Measurements from ENCODE around the gene LTBP3.
"Not testable (repeated sequence)": the region's sequence is repeated elsewhere in the genome, so short reads cannot be mapped to it uniquely, and the experiment has no call there.

LTBP3 gene

GRCh38 chr11:65571940-65572339, 13.8 kb upstream of the LTBP3 start:
- H3K27me3 ChIP-seq (ENCODE audit: control insufficient read depth in 2 of 2, insufficient read depth in 2 of 2, low read length in 2 of 2) = no peaks in the 10 kb centered on the region
- peaks cover 0 to 3% of the 10 kb centered on the region in 2 donors for H3K36me3 ChIP-seq (ENCODE audit: control insufficient read depth in 2 of 2, insufficient read depth in 2 of 2, low read length in 2 of 2)
- H3K27ac ChIP-seq (ENCODE audit: low read depth in 2 of 2, low read length in 2 of 2) = peak overlapping the region; percentile 67 to 93
- H3K4me3 ChIP-seq (ENCODE audit: low read length in 2 of 2) = peak overlapping the region; percentile 63 to 80
- H3K4me1 ChIP-seq (ENCODE audit: control insufficient read depth in 2 of 2, insufficient read depth in 2 of 2, low read length in 2 of 2) = peaks cover 55 to 65% of the 10 kb centered on the region in 2 donors
- H3K9me3 ChIP-seq (ENCODE audit: control insufficient read depth in 2 of 2, low read length in 2 of 2) = no peaks in the 10 kb centered on the region
- H3K9ac ChIP-seq (ENCODE audit: low read depth in 1 of 2, low read length in 2 of 2) = peak overlapping the region; percentile 56 to 64

GRCh38 chr11:65571420-65571819, 13.3 kb upstream of the LTBP3 start:
- peak overlapping the region in 1 of 2 donors; percentile 83 for H3K9ac ChIP-seq (ENCODE audit: low read depth in 1 of 2, low read length in 2 of 2)
- H3K27me3 ChIP-seq (ENCODE audit: control insufficient read depth in 2 of 2, insufficient read depth in 2 of 2, low read length in 2 of 2) = no peaks in the 10 kb centered on the region
- H3K27ac ChIP-seq (ENCODE audit: low read depth in 2 of 2, low read length in 2 of 2) = peak overlapping the region in 1 of 2 donors; percentile 93
- H3K36me3 ChIP-seq (ENCODE audit: control insufficient read depth in 2 of 2, insufficient read depth in 2 of 2, low read length in 2 of 2) = peaks cover 0 to 3% of the 10 kb centered on the region in 2 donors
- peaks cover 50 to 60% of the 10 kb centered on the region in 2 donors for H3K4me1 ChIP-seq (ENCODE audit: control insufficient read depth in 2 of 2, insufficient read depth in 2 of 2, low read length in 2 of 2)
- peak overlapping the region; percentile 90 to 95 for H3K4me3 ChIP-seq (ENCODE audit: low read length in 2 of 2)
- no peaks in the 10 kb centered on the region for H3K9me3 ChIP-seq (ENCODE audit: control insufficient read depth in 2 of 2, low read length in 2 of 2)

DNA sequence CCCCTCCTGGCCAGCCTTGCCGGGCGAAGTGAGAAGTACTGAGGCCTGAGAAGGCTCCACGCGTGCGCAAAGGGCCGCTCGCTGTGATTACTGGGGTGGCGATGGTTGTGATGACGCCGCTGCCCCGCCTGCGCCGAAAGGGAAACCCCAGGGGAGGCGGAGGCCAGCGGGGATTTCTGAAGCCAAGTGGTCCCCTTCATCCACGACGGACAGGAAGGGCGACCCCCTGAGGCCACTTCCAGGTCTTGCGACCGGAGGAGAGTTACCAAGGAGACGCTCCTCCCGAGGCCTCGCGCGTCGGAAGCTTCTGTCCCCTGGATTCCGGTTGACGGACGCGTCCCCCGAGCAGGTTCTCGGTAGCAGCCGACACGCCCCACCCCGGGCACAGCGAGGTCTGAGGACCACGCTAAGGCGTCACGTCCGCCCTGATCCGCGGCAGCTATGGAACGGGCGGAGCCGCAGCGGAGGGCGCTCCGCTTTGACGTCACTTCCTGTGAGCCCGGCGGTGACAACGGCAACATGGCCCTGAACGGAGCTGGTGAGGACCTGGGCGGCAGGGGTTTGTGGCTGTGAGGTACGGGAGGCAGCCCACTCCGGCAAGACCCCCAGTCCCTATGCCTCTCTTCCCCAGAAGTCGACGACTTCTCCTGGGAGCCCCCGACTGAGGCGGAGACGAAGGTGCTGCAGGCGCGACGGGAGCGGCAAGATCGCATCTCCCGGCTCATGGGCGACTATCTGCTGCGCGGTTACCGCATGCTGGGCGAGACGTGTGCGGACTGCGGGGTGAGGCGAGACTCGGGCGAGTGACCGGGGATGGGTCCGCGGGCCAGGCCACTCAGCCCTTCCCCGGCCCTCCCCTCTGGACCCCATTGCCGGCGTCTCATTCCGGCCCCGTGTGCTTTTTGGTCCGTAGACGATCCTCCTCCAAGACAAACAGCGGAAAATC, 12.1 kb upstream of the LTBP3 start, which contains the start of gene ZNRD2:
TSS of gene ZNRD2 (plus strand) at position 505 of the 946 bp plus-strand sequence. CDS start at position 520, 15 bp downstream.
- Histone ChIP-seq H3K36me3 (ENCODE audit: control insufficient read depth in 2 of 2, insufficient read depth in 2 of 2, low read length in 2 of 2) (peaks cover 0 to 3% of the 10 kb centered on the region in 2 donors), H3K9ac (ENCODE audit: low read depth in 1 of 2, low read length in 2 of 2) (peak within 1 kb of the TSS; percentile 83 to 92), H3K9me3 (ENCODE audit: control insufficient read depth in 2 of 2, low read length in 2 of 2) (no peaks in the 10 kb centered on the region), H3K27me3 (ENCODE audit: control insufficient read depth in 2 of 2, insufficient read depth in 2 of 2, low read length in 2 of 2) (no peaks in the 10 kb centered on the region), H3K4me3 (ENCODE audit: low read length in 2 of 2) (peak within 1 kb of the TSS; percentile 90 to 95), H3K4me1 (ENCODE audit: control insufficient read depth in 2 of 2, insufficient read depth in 2 of 2, low read length in 2 of 2) (peaks cover 43 to 53% of the 10 kb centered on the region in 2 donors), H3K27ac (ENCODE audit: low read depth in 2 of 2, low read length in 2 of 2) (peak within 1 kb of the TSS; percentile 98 to 99)

GRCh38 chr11:65569164-65569972, 11.2 kb upstream of the LTBP3 start:
- Histone ChIP-seq H3K9me3 (ENCODE audit: control insufficient read depth in 2 of 2, low read length in 2 of 2) (no peaks in the 10 kb centered on the region), H3K27me3 (ENCODE audit: control insufficient read depth in 2 of 2, insufficient read depth in 2 of 2, low read length in 2 of 2) (no peaks in the 10 kb centered on the region), H3K27ac (ENCODE audit: low read depth in 2 of 2, low read length in 2 of 2) (peak overlapping the region; percentile 98 to 99), H3K9ac (ENCODE audit: low read depth in 1 of 2, low read length in 2 of 2) (peak overlapping the region; percentile 83 to 92), H3K36me3 (ENCODE audit: control insufficient read depth in 2 of 2, insufficient read depth in 2 of 2, low read length in 2 of 2) (peaks cover 0 to 3% of the 10 kb centered on the region in 2 donors), H3K4me3 (ENCODE audit: low read length in 2 of 2) (peak overlapping the region; percentile 90 to 95), H3K4me1 (ENCODE audit: control insufficient read depth in 2 of 2, insufficient read depth in 2 of 2, low read length in 2 of 2) (peaks cover 37 to 46% of the 10 kb centered on the region in 2 donors)

DNA sequence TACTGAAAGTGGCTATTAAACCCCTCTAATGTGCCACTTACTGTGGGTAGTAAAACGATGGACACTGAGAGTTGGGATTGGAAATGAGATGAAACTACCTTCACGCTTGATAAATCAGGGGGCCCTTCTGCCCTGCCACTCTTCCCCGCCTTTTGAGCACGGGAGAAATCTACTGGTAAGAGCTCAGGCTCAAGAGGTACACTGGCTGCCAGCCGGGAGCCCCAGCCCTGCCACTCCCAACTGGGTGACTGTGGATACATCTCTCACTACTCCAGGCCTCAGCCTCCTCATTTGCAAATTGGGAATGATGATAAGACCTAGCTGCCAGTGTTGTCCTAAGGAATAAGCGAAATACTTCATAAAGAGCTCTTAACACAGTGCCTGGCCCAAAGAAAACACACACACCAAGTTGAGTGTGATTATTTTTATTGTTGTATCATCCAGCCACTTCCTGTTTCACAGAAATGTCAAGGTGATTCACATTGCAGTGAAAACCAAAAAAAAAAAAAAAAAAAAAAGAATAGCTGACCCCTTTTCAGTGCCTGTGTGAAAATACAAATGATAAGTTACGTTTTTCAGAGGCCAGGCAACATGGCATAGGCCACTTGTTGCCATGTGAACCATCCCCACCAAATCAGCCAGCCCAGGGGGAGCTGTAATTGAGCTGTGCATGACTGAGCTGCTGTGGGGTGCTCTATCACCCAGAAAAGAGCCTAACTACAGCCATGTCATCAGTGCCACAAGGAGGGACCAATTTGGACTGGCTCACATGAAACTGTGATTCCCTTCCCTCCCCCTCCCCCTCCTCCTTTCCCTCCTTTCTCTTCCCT, 7.7 kb upstream of the LTBP3 start:
- H3K4me1 ChIP-seq (ENCODE audit: control insufficient read depth in 2 of 2, insufficient read depth in 2 of 2, low read length in 2 of 2) = peaks cover 13 to 22% of the 10 kb centered on the region in 2 donors
- no peak overlapping the region for H3K9ac ChIP-seq (ENCODE audit: low read depth in 1 of 2, low read length in 2 of 2)
- no peak overlapping the region for H3K4me3 ChIP-seq (ENCODE audit: low read length in 2 of 2)
- H3K27me3 ChIP-seq (ENCODE audit: control insufficient read depth in 2 of 2, insufficient read depth in 2 of 2, low read length in 2 of 2) = no peaks in the 10 kb centered on the region
- H3K9me3 ChIP-seq (ENCODE audit: control insufficient read depth in 2 of 2, low read length in 2 of 2) = no peaks in the 10 kb centered on the region
- H3K27ac ChIP-seq (ENCODE audit: low read depth in 2 of 2, low read length in 2 of 2) = peak overlapping the region in 1 of 2 donors; percentile 32
- peaks cover 0 to 3% of the 10 kb centered on the region in 2 donors for H3K36me3 ChIP-seq (ENCODE audit: control insufficient read depth in 2 of 2, insufficient read depth in 2 of 2, low read length in 2 of 2)

DNA sequence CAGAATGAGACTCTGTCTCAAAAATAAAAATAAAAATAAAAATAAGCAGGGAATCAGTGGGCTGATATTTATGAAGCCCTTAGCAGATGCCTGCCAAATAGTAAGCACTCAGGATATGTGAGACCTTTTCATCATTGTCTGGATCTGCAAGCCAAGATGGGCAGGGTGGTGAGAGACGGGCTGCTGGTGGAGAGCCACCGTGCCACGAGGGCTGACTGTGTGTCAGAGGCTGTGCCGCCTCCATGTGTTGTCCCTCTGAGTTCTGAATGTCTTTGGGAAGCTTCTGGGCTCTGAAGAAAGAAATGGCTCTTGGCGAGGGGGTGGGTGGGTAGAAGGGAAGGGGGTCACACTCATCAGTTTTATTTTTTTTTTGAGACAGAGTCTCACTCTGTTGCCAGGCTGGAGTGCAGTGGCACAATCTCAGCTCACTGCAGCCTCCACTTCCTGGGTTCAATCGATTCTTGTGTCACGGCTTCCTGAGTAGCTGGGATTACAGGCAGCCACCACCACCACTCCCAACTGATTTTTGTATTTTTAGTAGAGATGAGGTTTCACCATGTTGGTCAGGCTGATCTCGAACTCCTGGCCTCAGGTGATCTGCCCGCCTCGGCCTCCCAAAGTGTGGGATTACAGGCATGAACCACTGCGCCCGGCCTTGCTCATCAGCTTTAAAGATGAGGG, 6.9 kb upstream of the LTBP3 start:
- H3K27me3 ChIP-seq (ENCODE audit: control insufficient read depth in 2 of 2, insufficient read depth in 2 of 2, low read length in 2 of 2); H3K9ac ChIP-seq (ENCODE audit: low read depth in 1 of 2, low read length in 2 of 2); H3K36me3 ChIP-seq (ENCODE audit: control insufficient read depth in 2 of 2, insufficient read depth in 2 of 2, low read length in 2 of 2); H3K4me3 ChIP-seq (ENCODE audit: low read length in 2 of 2); H3K9me3 ChIP-seq (ENCODE audit: control insufficient read depth in 2 of 2, low read length in 2 of 2): not testable (repeated sequence)
- H3K27ac ChIP-seq (ENCODE audit: low read depth in 2 of 2, low read length in 2 of 2) = peak overlapping the region in 1 of 2 donors; percentile 32
- H3K4me1 ChIP-seq (ENCODE audit: control insufficient read depth in 2 of 2, insufficient read depth in 2 of 2, low read length in 2 of 2) = peaks cover 20 to 26% of the 10 kb centered on the region in 2 donors

DNA sequence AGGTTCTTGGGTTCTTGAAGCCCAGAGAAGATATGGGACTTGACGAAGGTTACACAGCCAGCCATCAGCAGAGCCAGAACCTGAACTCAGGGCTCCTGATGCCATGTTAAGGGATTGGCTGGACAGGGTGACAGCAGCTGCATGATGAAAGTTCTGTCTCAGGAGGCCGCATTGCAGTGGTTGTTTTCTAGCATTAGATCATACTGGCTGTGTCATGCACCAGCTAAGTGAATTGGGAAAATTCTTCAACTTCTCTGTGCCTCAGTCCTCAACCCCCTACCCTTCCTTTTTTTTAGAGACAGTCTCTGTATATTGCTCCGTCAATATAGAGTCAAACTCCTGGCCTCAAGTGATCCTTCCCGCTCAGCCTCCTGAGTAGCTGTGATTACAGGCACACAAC, 5.4 kb upstream of the LTBP3 start:
- H3K4me3 ChIP-seq (ENCODE audit: low read length in 2 of 2) = no peak overlapping the region
- H3K27ac ChIP-seq (ENCODE audit: low read depth in 2 of 2, low read length in 2 of 2) = no peak overlapping the region
- no peaks in the 10 kb centered on the region for H3K27me3 ChIP-seq (ENCODE audit: control insufficient read depth in 2 of 2, insufficient read depth in 2 of 2, low read length in 2 of 2)
- no peak overlapping the region for H3K9ac ChIP-seq (ENCODE audit: low read depth in 1 of 2, low read length in 2 of 2)
- H3K36me3 ChIP-seq (ENCODE audit: control insufficient read depth in 2 of 2, insufficient read depth in 2 of 2, low read length in 2 of 2) = peaks cover 0 to 3% of the 10 kb centered on the region in 2 donors
- H3K4me1 ChIP-seq (ENCODE audit: control insufficient read depth in 2 of 2, insufficient read depth in 2 of 2, low read length in 2 of 2) = peaks cover 17 to 27% of the 10 kb centered on the region in 2 donors
- no peaks in the 10 kb centered on the region for H3K9me3 ChIP-seq (ENCODE audit: control insufficient read depth in 2 of 2, low read length in 2 of 2)

GRCh38 chr11:65562788-65563187, 4.6 kb upstream of the LTBP3 start:
- H3K4me3 ChIP-seq (ENCODE audit: low read length in 2 of 2) = no peak overlapping the region
- H3K27ac ChIP-seq (ENCODE audit: low read depth in 2 of 2, low read length in 2 of 2) = no peak overlapping the region
- no peak overlapping the region for H3K9ac ChIP-seq (ENCODE audit: low read depth in 1 of 2, low read length in 2 of 2)
- no peaks in the 10 kb centered on the region for H3K36me3 ChIP-seq (ENCODE audit: control insufficient read depth in 2 of 2, insufficient read depth in 2 of 2, low read length in 2 of 2)
- H3K27me3 ChIP-seq (ENCODE audit: control insufficient read depth in 2 of 2, insufficient read depth in 2 of 2, low read length in 2 of 2) = no peaks in the 10 kb centered on the region
- peaks cover 16 to 23% of the 10 kb centered on the region in 2 donors for H3K4me1 ChIP-seq (ENCODE audit: control insufficient read depth in 2 of 2, insufficient read depth in 2 of 2, low read length in 2 of 2)
- H3K9me3 ChIP-seq (ENCODE audit: control insufficient read depth in 2 of 2, low read length in 2 of 2) = no peaks in the 10 kb centered on the region

DNA sequence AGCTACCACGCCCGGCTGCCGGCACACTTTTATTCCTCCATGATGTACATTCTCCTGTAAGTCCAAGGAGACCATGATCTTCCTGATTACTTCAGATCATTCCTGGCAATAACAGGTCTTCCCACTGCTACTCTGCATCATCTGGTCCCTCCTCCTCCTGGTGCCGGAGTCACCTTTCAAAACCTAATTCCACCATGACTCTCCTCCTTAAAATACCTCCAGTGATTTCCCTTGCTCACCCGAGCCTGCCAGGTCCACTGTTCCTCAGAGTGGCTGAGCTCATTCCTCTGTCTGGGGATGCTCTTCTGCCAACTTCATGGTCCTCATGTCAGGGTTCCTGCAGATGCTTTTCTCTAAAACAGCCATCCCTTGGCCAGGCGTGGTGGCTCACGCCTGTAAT, 3.9 kb upstream of the LTBP3 start:
- Histone ChIP-seq H3K4me1 (ENCODE audit: control insufficient read depth in 2 of 2, insufficient read depth in 2 of 2, low read length in 2 of 2) (peaks cover 18 to 22% of the 10 kb centered on the region in 2 donors), H3K4me3 (ENCODE audit: low read length in 2 of 2) (no peak overlapping the region), H3K36me3 (ENCODE audit: control insufficient read depth in 2 of 2, insufficient read depth in 2 of 2, low read length in 2 of 2) (no peaks in the 10 kb centered on the region), H3K27me3 (ENCODE audit: control insufficient read depth in 2 of 2, insufficient read depth in 2 of 2, low read length in 2 of 2) (no peaks in the 10 kb centered on the region), H3K27ac (ENCODE audit: low read depth in 2 of 2, low read length in 2 of 2) (no peak overlapping the region), H3K9ac (ENCODE audit: low read depth in 1 of 2, low read length in 2 of 2) (no peak overlapping the region), H3K9me3 (ENCODE audit: control insufficient read depth in 2 of 2, low read length in 2 of 2) (no peaks in the 10 kb centered on the region)

Data from mucosa of rectum (tissue), 2 donors.